PC-3 (cell line): ENCODE results near the gene IL20RB. TPM values are rescaled to one million over a fixed set of nuclear protein-coding genes. Genes with fewer than 3 reads are reported as not detected.

ENCODE experiments used
- ATAC-seq: fragments of 200-7000 bp; cut with Tn5 transposase; 2 replicates; pipeline ENCODE4 v1.9.1; 2020; ENCODE audit warnings: mild to moderate bottlenecking, moderate library complexity
- BruUV-seq: library from RNA; stranded (reverse); fragments of 400-500 nt; replicated peaks from 2 replicates; lab custom pipeline; 2021; lab: Mats Ljungman, UMichigan
- CTCF ChIA-PET: fragments of 300-600 bp; sonication (Branson Sonifier 250); formaldehyde crosslinking; loops from one replicate; lab custom pipeline; 2022; ENCODE audit warnings: antibody characterized with exemption; lab: Charles Lee
- POLR2A ChIA-PET: fragments of 300-600 bp; sonication (Branson Sonifier 250); formaldehyde crosslinking; loops from one replicate; lab custom pipeline; 2022; ENCODE audit warnings: antibody characterized with exemption; ENCODE audit not compliant: unreplicated experiment; lab: Charles Lee
- DNase-seq: peaks from one replicate; pipeline ENCODE4 v3.0.0-alpha.2; 2015
- H2AFZ ChIP-seq: fragments of 300-600 bp; sonication (generic); 2 replicates; pipeline ENCODE4 v1.6.0; 2016; ENCODE audit warnings: antibody characterized with exemption, low read length
- H3F3A ChIP-seq: fragments of 300-600 bp; sonication (generic); one replicate; pipeline ENCODE4 v1.6.0; 2017; ENCODE audit warnings: antibody characterized with exemption, low read length, control low read depth, mild to moderate bottlenecking; ENCODE audit not compliant: unreplicated experiment
- H3K27ac ChIP-seq: fragments of 300-600 bp; sonication (generic); 2 replicates; pipeline ENCODE4 v1.5.1; 2016; ENCODE audit warnings: mild to moderate bottlenecking, low read length
- H3K27me3 ChIP-seq: fragments of 300-600 bp; sonication (generic); 2 replicates; pipeline ENCODE4 v1.6.1; 2016; ENCODE audit warnings: low read length, mixed read lengths
- H3K36me3 ChIP-seq: fragments of 300-600 bp; sonication (generic); 2 replicates; pipeline ENCODE4 v1.6.1; 2016; ENCODE audit warnings: low read depth, mixed run types, low read length, mixed read lengths
- H3K4me1 ChIP-seq: fragments of 300-600 bp; sonication (generic); 2 replicates; pipeline ENCODE4 v1.5.1; 2016; ENCODE audit warnings: low read length; ENCODE audit not compliant: insufficient read depth
- H3K4me2 ChIP-seq: fragments of 300-600 bp; sonication (generic); 2 replicates; pipeline ENCODE4 v1.6.0; 2016; ENCODE audit warnings: low read length
- H3K4me3 ChIP-seq: fragments of 300-600 bp; sonication (generic); 2 replicates; pipeline ENCODE4 v1.5.1; 2016; ENCODE audit warnings: mild to moderate bottlenecking, low read length, mixed read lengths
- H3K79me2 ChIP-seq: fragments of 300-600 bp; sonication (generic); 2 replicates; pipeline ENCODE4 v1.6.1; 2017; ENCODE audit warnings: low read length, mixed read lengths
- H3K9ac ChIP-seq: fragments of 300-600 bp; sonication (generic); 2 replicates; pipeline ENCODE4 v1.6.0; 2016; ENCODE audit warnings: mild to moderate bottlenecking, low read length
- H3K9me2 ChIP-seq: fragments of 300-600 bp; sonication (generic); replicated peaks from 2 replicates; pipeline ENCODE4 v1.6.1; 2016; ENCODE audit warnings: mixed run types, low read length, mixed read lengths
- H3K9me3 ChIP-seq: fragments of 300-600 bp; sonication (generic); 2 replicates; pipeline ENCODE4 v1.6.1; 2016; ENCODE audit warnings: low read length, mixed read lengths
- H4K20me1 ChIP-seq: fragments of 300-600 bp; sonication (generic); 2 replicates; pipeline ENCODE4 v1.6.1; 2016; ENCODE audit warnings: low read length, mixed read lengths
- EZH2 ChIP-seq: fragments of 300-600 bp; sonication (generic); IDR thresholded peaks from one replicate; pipeline ENCODE4 v1.6.1; 2017; ENCODE audit warnings: antibody characterized with exemption, mild to moderate bottlenecking, low read length; ENCODE audit not compliant: unreplicated experiment
- EZH2phosphoT487 ChIP-seq: fragments of 300-600 bp; sonication (generic); IDR thresholded peaks from 2 replicates; pipeline ENCODE4 v1.6.1; 2018; ENCODE audit warnings: mild to moderate bottlenecking, antibody characterized with exemption, low read length, borderline replicate concordance
- intact Hi-C: fragments of 100-400 bp; cut with micrococcal nuclease; formaldehyde crosslinking; loops from 2 replicates; pipeline ENCODE4 v1.9.0; 2023
- total RNA-seq: library from RNA; depleted of rRNA; stranded (reverse); fragments of >200 nt; gene quantifications from 2 replicates; pipeline ENCODE4 v1.2.3, GENCODE V29; 2014
- TF ChIP-seq, protein P1 (sequence below): fragments of 300-600 bp; sonication (generic); conservative IDR thresholded peaks from 2 replicates; pipeline ENCODE4 v1.5.1; 2017; ENCODE audit warnings: antibody characterized with exemption, low read depth, mild to moderate bottlenecking, low read length

IL20RB gene
- total RNA-seq, 1 experiment from 2014 or later, result 0.73 TPM

DNA sequence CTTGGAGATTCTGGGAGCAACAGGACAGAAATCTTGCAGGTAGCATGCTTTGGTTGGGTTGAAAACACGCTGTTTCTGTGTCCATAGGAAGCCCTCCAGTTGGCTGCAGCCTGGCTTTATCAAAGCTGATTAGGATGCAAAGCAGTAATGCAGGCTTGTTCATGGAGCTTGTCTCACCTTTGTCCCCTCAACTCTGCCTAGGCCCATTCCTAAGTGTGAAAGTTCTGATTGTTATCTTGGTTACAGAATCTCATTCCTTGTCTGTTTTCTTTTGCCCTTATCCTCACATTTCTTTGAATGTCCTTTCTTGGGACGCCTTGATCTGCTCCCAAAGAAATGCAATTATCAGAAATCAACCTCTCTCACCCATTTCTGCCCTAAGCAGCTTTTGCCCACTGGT lies 83.5 kb downstream of the IL20RB start:
- CTCF ChIA-PET, result no interaction called here
- H3K36me3 ChIP-seq, result no peaks in the 10 kb centered on the region
- TF ChIP-seq, protein P1, sequence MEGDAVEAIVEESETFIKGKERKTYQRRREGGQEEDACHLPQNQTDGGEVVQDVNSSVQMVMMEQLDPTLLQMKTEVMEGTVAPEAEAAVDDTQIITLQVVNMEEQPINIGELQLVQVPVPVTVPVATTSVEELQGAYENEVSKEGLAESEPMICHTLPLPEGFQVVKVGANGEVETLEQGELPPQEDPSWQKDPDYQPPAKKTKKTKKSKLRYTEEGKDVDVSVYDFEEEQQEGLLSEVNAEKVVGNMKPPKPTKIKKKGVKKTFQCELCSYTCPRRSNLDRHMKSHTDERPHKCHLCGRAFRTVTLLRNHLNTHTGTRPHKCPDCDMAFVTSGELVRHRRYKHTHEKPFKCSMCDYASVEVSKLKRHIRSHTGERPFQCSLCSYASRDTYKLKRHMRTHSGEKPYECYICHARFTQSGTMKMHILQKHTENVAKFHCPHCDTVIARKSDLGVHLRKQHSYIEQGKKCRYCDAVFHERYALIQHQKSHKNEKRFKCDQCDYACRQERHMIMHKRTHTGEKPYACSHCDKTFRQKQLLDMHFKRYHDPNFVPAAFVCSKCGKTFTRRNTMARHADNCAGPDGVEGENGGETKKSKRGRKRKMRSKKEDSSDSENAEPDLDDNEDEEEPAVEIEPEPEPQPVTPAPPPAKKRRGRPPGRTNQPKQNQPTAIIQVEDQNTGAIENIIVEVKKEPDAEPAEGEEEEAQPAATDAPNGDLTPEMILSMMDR, result no peak
- TF ChIP-seq EZH2phosphoT487 (no peak), EZH2 (no peak)

DNA sequence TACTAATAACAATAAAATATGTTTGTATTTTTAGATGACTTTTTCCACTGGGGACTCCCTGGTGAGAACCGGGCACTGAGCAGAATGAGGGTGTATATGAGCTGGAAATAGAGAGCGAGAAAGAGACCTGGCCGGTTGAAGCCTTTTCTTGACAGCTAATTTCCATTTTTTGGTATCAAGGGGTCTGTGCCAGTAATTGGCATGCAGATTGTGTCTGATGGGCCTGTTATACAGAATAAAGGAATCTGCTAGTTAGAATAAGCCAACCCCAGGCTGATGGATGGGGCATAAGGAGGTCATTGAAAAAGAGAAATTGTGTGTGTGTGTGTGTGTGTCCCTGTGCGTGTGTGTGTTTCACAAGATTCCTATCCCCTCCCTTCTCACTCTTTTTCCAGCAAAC lies 83.9 kb downstream of the IL20RB start:
- TF ChIP-seq, protein P1, result no peak
- TF ChIP-seq EZH2, result no peak
- no peak for TF ChIP-seq EZH2phosphoT487
- no peak for DNase-seq
- Histone ChIP-seq H2AFZ (no peak overlapping the region), H3K9ac (no peak overlapping the region), H3K36me3 (no peaks in the 10 kb centered on the region), H3K4me1 (no peaks in the 10 kb centered on the region), H3K4me3 (no peak overlapping the region), H3K27ac (no peak overlapping the region), H3K79me2 (no peaks in the 10 kb centered on the region), H3K27me3 (no peaks in the 10 kb centered on the region), H3F3A (no peaks in the 10 kb centered on the region), H3K4me2 (no peak overlapping the region), H3K9me3 (no peaks in the 10 kb centered on the region), H3K9me2 (no peaks in the 10 kb centered on the region), H4K20me1 (no peaks in the 10 kb centered on the region)
- intact Hi-C loops, result no loop called here
- no peak for ATAC-seq
- BruUV-seq, result no TSS peak
- CTCF ChIA-PET, result no interaction called here
- POLR2A ChIA-PET, result no interaction called here

More for the DNA sequence above, 83.5 kb downstream of the IL20RB start:
- Histone ChIP-seq H3K4me2 (no peak overlapping the region), H3K4me3 (no peak overlapping the region), H2AFZ (no peak overlapping the region), H3K9me2 (no peaks in the 10 kb centered on the region), H3K9me3 (no peaks in the 10 kb centered on the region), H3K79me2 (no peaks in the 10 kb centered on the region), H4K20me1 (no peaks in the 10 kb centered on the region), H3K9ac (no peak overlapping the region), H3K27me3 (no peaks in the 10 kb centered on the region), H3K27ac (no peak overlapping the region), H3K4me1 (no peaks in the 10 kb centered on the region), H3F3A (no peaks in the 10 kb centered on the region)
- DNase-seq (no peak), ATAC-seq (no peak)
- BruUV-seq, result no TSS peak
- POLR2A ChIA-PET, result no interaction called here
- intact Hi-C loops, result no loop called here

DNA sequence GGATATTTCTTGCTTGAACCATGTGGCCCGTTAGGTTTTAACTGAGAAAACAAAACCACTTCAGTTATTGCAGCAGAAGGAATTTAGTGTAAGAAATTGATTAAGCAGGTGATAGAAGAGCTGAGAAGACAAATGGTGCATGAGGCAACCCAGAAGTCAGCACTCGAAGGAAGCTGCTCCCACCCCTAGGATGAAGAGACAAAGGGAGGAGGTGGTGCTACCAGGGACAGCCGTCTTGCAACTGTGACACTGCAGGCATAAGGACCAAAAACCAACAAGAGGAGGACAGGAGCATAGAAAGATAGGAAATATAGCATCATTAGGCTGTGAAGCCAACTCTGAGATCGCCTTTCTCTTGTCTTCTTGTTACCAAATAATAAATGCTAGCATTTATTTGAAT lies 89.0 kb downstream of the IL20RB start:
- ATAC-seq (no peak), DNase-seq (no peak)
- TF ChIP-seq EZH2phosphoT487, result no peak
- TF ChIP-seq, protein P1, result no peak
- no peak for TF ChIP-seq EZH2
- intact Hi-C loops, result no loop called here
- CTCF ChIA-PET, result no interaction called here
- Histone ChIP-seq H3K9ac (no peak overlapping the region), H3K36me3 (no peaks in the 10 kb centered on the region), H4K20me1 (no peaks in the 10 kb centered on the region), H3K4me1 (no peaks in the 10 kb centered on the region), H3K4me2 (no peak overlapping the region), H2AFZ (no peak overlapping the region), H3K9me2 (no peaks in the 10 kb centered on the region), H3F3A (no peaks in the 10 kb centered on the region), H3K27me3 (no peaks in the 10 kb centered on the region), H3K4me3 (no peak overlapping the region), H3K79me2 (no peaks in the 10 kb centered on the region), H3K27ac (no peak overlapping the region), H3K9me3 (no peaks in the 10 kb centered on the region)
- POLR2A ChIA-PET, result no interaction called here
- BruUV-seq, result no TSS peak
